ENCODE results near the gene NFKB2.
A peak's percentile ranks its signal among the peaks of the same experiment; 100 is the strongest.

NFKB2 gene

GRCh38 chr10:102423372-102423968 lies 28.0 kb downstream of the NFKB2 start:
- DNase-seq (ENCODE audit: low read depth): no peak

- DNase-seq (ENCODE audit: low read depth): no peak
Measured at GRCh38 chr10:102424145-102424544, 28.6 kb downstream of the NFKB2 start.

GRCh38 chr10:102424916-102425315 lies 29.4 kb downstream of the NFKB2 start:
- no peak for DNase-seq (ENCODE audit: low read depth)

- no peak for DNase-seq (ENCODE audit: low read depth)
Measured at GRCh38 chr10:102425444-102425843, 29.9 kb downstream of the NFKB2 start.

GRCh38 chr10:102426803-102427287 lies 31.3 kb downstream of the NFKB2 start:
- no peak for DNase-seq (ENCODE audit: low read depth)

- DNase-seq (ENCODE audit: low read depth): no peak
Measured at GRCh38 chr10:102429468-102429867, 34.0 kb downstream of the NFKB2 start.

GRCh38 chr10:102431452-102432124 lies 36.1 kb downstream of the NFKB2 start:
- no peak for DNase-seq (ENCODE audit: low read depth)

- peak; percentile 85 for DNase-seq (ENCODE audit: low read depth)
Measured at GRCh38 chr10:102432162-102432950, 36.9 kb downstream of the NFKB2 start, which contains the start of gene CUEDC2. Gene CUEDC2, minus strand, starts transcription at chr10:102432574. Its CDS starts 7,386 bp downstream, at chr10:102425188.

GRCh38 chr10:102433619-102434046 lies 38.1 kb downstream of the NFKB2 start:
- DNase-seq (ENCODE audit: low read depth): no peak

- no peak for DNase-seq (ENCODE audit: low read depth)
Measured at GRCh38 chr10:102434394-102435132, 39.1 kb downstream of the NFKB2 start.

GRCh38 chr10:102435133-102435497 lies 39.6 kb downstream of the NFKB2 start:
- DNase-seq (ENCODE audit: low read depth): no peak

GRCh38 chr10:102435529-102436233 lies 40.2 kb downstream of the NFKB2 start:
- DNase-seq (ENCODE audit: low read depth): no peak

GRCh38 chr10:102436312-102436711 lies 40.8 kb downstream of the NFKB2 start:
- no peak for DNase-seq (ENCODE audit: low read depth)

GRCh38 chr10:102437515-102437914 lies 42.0 kb downstream of the NFKB2 start:
- no peak for DNase-seq (ENCODE audit: low read depth)

- no peak for DNase-seq (ENCODE audit: low read depth)
Measured at GRCh38 chr10:102438374-102438773, 42.9 kb downstream of the NFKB2 start.

- DNase-seq (ENCODE audit: low read depth): no peak
Measured at GRCh38 chr10:102444851-102445250, 49.3 kb downstream of the NFKB2 start.

GRCh38 chr10:102449321-102450123 lies 54.0 kb downstream of the NFKB2 start:
- DNase-seq (ENCODE audit: low read depth): no peak

- no peak for DNase-seq (ENCODE audit: low read depth)
Measured at GRCh38 chr10:102450124-102450373, 54.5 kb downstream of the NFKB2 start.

- no peak for DNase-seq (ENCODE audit: low read depth)
Measured at GRCh38 chr10:102450374-102451104, 55.0 kb downstream of the NFKB2 start.

All from HS-27A (cell line).